ENCODE measurements around the gene MOV10L1. TPM values are rescaled to one million over a fixed set of nuclear protein-coding genes. Genes with fewer than 3 reads are reported as not detected.

Gene MOV10L1
- total RNA-seq, 2 experiments from 2014 or later: 0.22 to 1.1 TPM

DNA sequence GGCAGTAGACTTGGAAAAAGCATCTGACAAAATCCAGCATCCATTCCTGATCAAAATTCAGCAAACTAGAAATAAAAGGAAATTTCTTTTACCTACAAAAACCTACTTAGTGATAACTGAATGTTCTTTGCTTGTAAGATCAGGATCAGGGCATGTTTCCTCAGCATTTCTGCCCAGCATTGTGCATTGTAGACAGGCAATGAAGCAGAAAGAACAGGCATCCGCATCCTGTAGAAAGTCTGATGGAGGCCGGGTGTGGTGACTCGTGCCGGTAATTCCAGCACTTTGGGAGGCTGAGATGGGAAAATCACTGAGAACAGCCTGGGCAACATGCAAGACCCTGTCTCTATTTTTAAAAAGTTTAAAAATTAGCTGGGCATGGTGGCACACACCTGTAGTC lies 48.2 kb downstream of the MOV10L1 start:
- POLR2A ChIA-PET: no interaction called here
- CTCF ChIA-PET (ENCODE audit: unreplicated experiment): interaction anchor here (0.6 kb wide), 1 partner anchor 564 kb away, joined by 4 read pairs; no protein-coding TSS in a partner anchor

GRCh38 chr22:50138988-50139387 lies 49.2 kb downstream of the MOV10L1 start:
- peak overlapping the region; percentile 45; the same call in 1 of the 2 replicates for H3K4me2 ChIP-seq (ENCODE audit: low read length)
- no peaks in the 10 kb centered on the region for H3K9me2 ChIP-seq (ENCODE audit: insufficient read depth, low read length)

More for the DNA sequence above, 48.2 kb downstream of the MOV10L1 start:
- peaks cover 14% of the 10 kb centered on the region for H3K4me1 ChIP-seq (ENCODE audit: insufficient read depth, low read length, poor library complexity, severe bottlenecking)
- intact Hi-C loops (cut with micrococcal nuclease; ENCODE audit: unreplicated experiment): no loop called here
- H4K20me1 ChIP-seq (ENCODE audit: insufficient read depth, low read length): no peaks in the 10 kb centered on the region
- TF ChIP-seq, protein P1, sequence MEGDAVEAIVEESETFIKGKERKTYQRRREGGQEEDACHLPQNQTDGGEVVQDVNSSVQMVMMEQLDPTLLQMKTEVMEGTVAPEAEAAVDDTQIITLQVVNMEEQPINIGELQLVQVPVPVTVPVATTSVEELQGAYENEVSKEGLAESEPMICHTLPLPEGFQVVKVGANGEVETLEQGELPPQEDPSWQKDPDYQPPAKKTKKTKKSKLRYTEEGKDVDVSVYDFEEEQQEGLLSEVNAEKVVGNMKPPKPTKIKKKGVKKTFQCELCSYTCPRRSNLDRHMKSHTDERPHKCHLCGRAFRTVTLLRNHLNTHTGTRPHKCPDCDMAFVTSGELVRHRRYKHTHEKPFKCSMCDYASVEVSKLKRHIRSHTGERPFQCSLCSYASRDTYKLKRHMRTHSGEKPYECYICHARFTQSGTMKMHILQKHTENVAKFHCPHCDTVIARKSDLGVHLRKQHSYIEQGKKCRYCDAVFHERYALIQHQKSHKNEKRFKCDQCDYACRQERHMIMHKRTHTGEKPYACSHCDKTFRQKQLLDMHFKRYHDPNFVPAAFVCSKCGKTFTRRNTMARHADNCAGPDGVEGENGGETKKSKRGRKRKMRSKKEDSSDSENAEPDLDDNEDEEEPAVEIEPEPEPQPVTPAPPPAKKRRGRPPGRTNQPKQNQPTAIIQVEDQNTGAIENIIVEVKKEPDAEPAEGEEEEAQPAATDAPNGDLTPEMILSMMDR (conservative IDR thresholded peaks at IDR 0.05; ENCODE audit: low read length): no peak
- no peak for TF ChIP-seq EZH2phosphoT487 (IDR thresholded peaks at IDR 0.05; ENCODE audit: borderline replicate concordance, low read depth, low read length)
- no peak overlapping the region for H3K27ac ChIP-seq (ENCODE audit: low read depth, low read length, poor library complexity, severe bottlenecking)
- no peak overlapping the region for H3K4me2 ChIP-seq (ENCODE audit: low read length)
- no peaks in the 10 kb centered on the region for H3K9me3 ChIP-seq (ENCODE audit: low read length)
- DNase-seq (ENCODE audit: low spot score): no peak
- no TSS peak for BruUV-seq (replicated peaks)
- H3K4me3 ChIP-seq (ENCODE audit: low read depth, low read length, poor library complexity, severe bottlenecking): no peak overlapping the region
- no peaks in the 10 kb centered on the region for H3K79me2 ChIP-seq (ENCODE audit: insufficient read depth, low read depth, low read length)
- H3K36me3 ChIP-seq (ENCODE audit: insufficient read depth, low read length): no peaks in the 10 kb centered on the region
- H3K9me2 ChIP-seq (ENCODE audit: insufficient read depth, low read length): no peaks in the 10 kb centered on the region
- H2AFZ ChIP-seq (ENCODE audit: low read length): no peak overlapping the region

More at GRCh38 chr22:50138988-50139387, 49.2 kb downstream of the MOV10L1 start:
- H3K27ac ChIP-seq (ENCODE audit: low read depth, low read length, poor library complexity, severe bottlenecking): no peak overlapping the region
- no peak for DNase-seq (ENCODE audit: low spot score)
- H3K79me2 ChIP-seq (ENCODE audit: insufficient read depth, low read depth, low read length): no peaks in the 10 kb centered on the region
- POLR2A ChIA-PET: interaction anchor here (0.7 kb wide), 1 partner anchor 51 kb away, joined by 3 read pairs; no protein-coding TSS in a partner anchor
- CTCF ChIA-PET (ENCODE audit: unreplicated experiment): interaction anchor here (0.6 kb wide), 1 partner anchor 563 kb away, joined by 4 read pairs; no protein-coding TSS in a partner anchor
- TF ChIP-seq, protein P1 (conservative IDR thresholded peaks at IDR 0.05; ENCODE audit: low read length): no peak
- no peak for TF ChIP-seq EZH2phosphoT487 (IDR thresholded peaks at IDR 0.05; ENCODE audit: borderline replicate concordance, low read depth, low read length)
- H3K36me3 ChIP-seq (ENCODE audit: insufficient read depth, low read length): no peaks in the 10 kb centered on the region
- no peaks in the 10 kb centered on the region for H3K9me3 ChIP-seq (ENCODE audit: low read length)
- no peak overlapping the region; the same call in 1 of the 2 replicates for H2AFZ ChIP-seq (ENCODE audit: low read length)
- H3K4me3 ChIP-seq (ENCODE audit: low read depth, low read length, poor library complexity, severe bottlenecking): no peak overlapping the region
- intact Hi-C loops (cut with micrococcal nuclease; ENCODE audit: unreplicated experiment): no loop called here
- no peaks in the 10 kb centered on the region for H4K20me1 ChIP-seq (ENCODE audit: insufficient read depth, low read length)
- peaks cover 14% of the 10 kb centered on the region for H3K4me1 ChIP-seq (ENCODE audit: insufficient read depth, low read length, poor library complexity, severe bottlenecking)
- no TSS peak for BruUV-seq (replicated peaks)
